GM23248 (cell line): ENCODE measurements around the gene MPC1L.
"Not testable (repeated sequence)": the region's sequence is repeated elsewhere in the genome, so short reads cannot be mapped to it uniquely, and the experiment has no call there.

ENCODE experiments used
- EZH2 ChIP-seq: fragments of 200-600 bp; sonication (generic); IDR thresholded peaks from 2 replicates; pipeline ENCODE4 v1.6.1; 2018; ENCODE audit warnings: antibody characterized with exemption, mild to moderate bottlenecking; ENCODE audit not compliant: insufficient read depth, poor library complexity, severe bottlenecking
- EZH2phosphoT487 ChIP-seq: fragments of 200-600 bp; sonication (generic); IDR thresholded peaks from 2 replicates; pipeline ENCODE4 v1.6.1; 2018; ENCODE audit warnings: antibody characterized with exemption, moderate library complexity, mild to moderate bottlenecking, low read depth; ENCODE audit not compliant: insufficient read depth

DNA sequence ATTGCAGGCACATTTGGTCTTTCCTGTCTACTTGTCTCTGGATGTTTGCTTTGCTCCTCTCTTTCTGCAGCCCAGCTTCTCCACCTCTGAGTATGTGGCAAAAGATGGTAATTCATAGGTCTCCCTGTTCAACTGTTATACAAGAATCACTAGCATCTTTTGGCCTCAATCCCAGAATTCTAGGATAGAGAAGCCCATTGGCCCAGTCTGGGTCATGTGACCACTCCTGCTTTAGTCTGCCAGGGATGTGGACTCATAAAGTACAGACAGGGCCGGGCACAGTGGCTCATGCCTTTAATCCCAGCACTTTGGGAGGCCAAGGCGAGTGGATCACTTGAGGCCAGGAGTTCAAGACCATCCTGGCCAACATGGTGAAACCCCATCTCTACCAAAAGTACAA, 47.8 kb upstream of the MPC1L start:
- not testable (repeated sequence) for TF ChIP-seq EZH2phosphoT487, EZH2
